Measurements from ENCODE around the gene NAV2. TPM values are rescaled to one million over a fixed set of nuclear protein-coding genes. Genes with fewer than 3 reads are reported as not detected.
A peak's percentile ranks its signal among the peaks of the same experiment; 100 is the strongest.

NAV2 gene
- total RNA-seq, 1 experiment from 2014 or later = 46.3 TPM

GRCh38 chr11:19892387-19892786 lies 179.8 kb downstream of the NAV2 start:
- H3K4me1 Mint-ChIP-seq = peaks cover 11 to 22% of the 10 kb centered on the region in 2 experiments
- peaks cover 25 to 46% (median 38%) of the 10 kb centered on the region in 3 experiments; a peak in 6 of 7 replicates for H3K36me3 Mint-ChIP-seq (ENCODE audit: insufficient read depth in 1 of 3, low read depth in 3 of 3)
- Histone ChIP-seq H4K5ac (ENCODE audit: insufficient read length, low read depth, low read length) (no peak overlapping the region), H2BK12ac (ENCODE audit: insufficient read length, low read depth, low read length) (no peak overlapping the region), H2AK5ac (ENCODE audit: insufficient read length, low read length) (no peak overlapping the region), H3T11ph (ENCODE audit: low read length) (no peak overlapping the region), H2BK120ac (ENCODE audit: low read depth, low read length, poor library complexity, severe bottlenecking) (no peak overlapping the region), H3K9me3 (ENCODE audit: control insufficient read depth, low read depth, low read length) (no peaks in the 10 kb centered on the region), H4K91ac (ENCODE audit: insufficient read length, low read depth, low read length) (no peak overlapping the region), H4K8ac (replicated peaks; ENCODE audit: insufficient read length, low read depth, low read length) (no peak overlapping the region), H3K79me2 (ENCODE audit: insufficient read depth, low read length) (no peaks in the 10 kb centered on the region), H4K20me1 (ENCODE audit: control insufficient read depth, insufficient read depth, insufficient read length) (no peaks in the 10 kb centered on the region), H2BK20ac (ENCODE audit: low read depth, low read length, poor library complexity, severe bottlenecking) (no peak overlapping the region), H3K23ac (ENCODE audit: insufficient read length, low read depth, low read length) (no peak overlapping the region), H3K27me3 (ENCODE audit: insufficient read depth, low read length) (no peaks in the 10 kb centered on the region), H2BK5ac (ENCODE audit: insufficient read length, low read length) (no peak overlapping the region), H3K9ac (ENCODE audit: extremely low read depth, insufficient read length, low read length) (no peak overlapping the region), H3K18ac (ENCODE audit: insufficient read length, low read depth, low read length) (no peak overlapping the region), H3K27ac (ENCODE audit: insufficient read length, low read depth, low read length) (no peak overlapping the region), H2BK15ac (ENCODE audit: low read depth, low read length) (no peak overlapping the region), H3K4me1 (ENCODE audit: insufficient read depth, low read length) (no peaks in the 10 kb centered on the region), H3K79me1 (ENCODE audit: insufficient read depth, low read depth, low read length, poor library complexity, severe bottlenecking) (no peaks in the 10 kb centered on the region), H3K14ac (ENCODE audit: insufficient read depth, low read length) (no peak overlapping the region), H3K56ac (ENCODE audit: insufficient read length, low read depth, low read length) (no peak overlapping the region), H3K23me2 (ENCODE audit: insufficient read length, low read depth, low read length, poor library complexity, severe bottlenecking) (no peaks in the 10 kb centered on the region), H3K4me2 (ENCODE audit: insufficient read depth, insufficient read length, low read length) (no peak overlapping the region), H2AFZ (ENCODE audit: low read length) (no peak overlapping the region), H3K4ac (ENCODE audit: low read depth, low read length) (no peak overlapping the region)
- peak overlapping the region; percentile 8 to 81 (median 76); a peak in 5 of 7 replicates for H3K27ac Mint-ChIP-seq
- TF ChIP-seq CTCF (conservative IDR thresholded peaks at IDR 0.05) = no peak
- H3K4me3 Mint-ChIP-seq = no peak overlapping the region
- DNase-seq = peak; percentile 39
- H3K27me3 Mint-ChIP-seq (ENCODE audit: low read depth) = no peaks in the 10 kb centered on the region
- 0 out of 5 replicates have a peak, but pooled peaks cover 0 to 3% of the 10 kb centered on the region in 2 experiments for H3K9me3 Mint-ChIP-seq
- WGBS (ENCODE audit: extremely low coverage, insufficient read length, low lambda C conversion rate) = no CpG with 5 or more reads among the region's 11 CpGs
